ENCODE measurements around the gene THUMPD1. TPM values are rescaled to one million over a fixed set of nuclear protein-coding genes. Genes with fewer than 3 reads are reported as not detected.
A peak's percentile ranks its signal among the peaks of the same experiment; 100 is the strongest.

The THUMPD1 gene
- total RNA-seq = 100 to 1,000 TPM in 1 of 4 donors, 10 to 100 TPM in 3; 76.7 to 107 (median 82.1) TPM

- intact Hi-C loops (cut with DNase I) = no loop called here
- no peaks in the 10 kb centered on the region for H3K27me3 ChIP-seq
- DNase-seq = peak; percentile 93 to 96
- H3K4me3 ChIP-seq (replicated peaks in 1 of 3) = peak within 1 kb of the TSS; percentile 69 to 97 (median 77)
- peak in 2 of 6 experiments; percentile 10 to 28 for TF ChIP-seq CTCF (IDR thresholded peaks at IDR 0.05)
- peak in 1 of 2 donors; percentile 76 for TF ChIP-seq POLR2A (IDR thresholded peaks at IDR 0.05)
- H3K9me3 ChIP-seq = no peaks in the 10 kb centered on the region
- H3K4me1 ChIP-seq = peaks cover 9 to 22% of the 10 kb centered on the region in 2 donors
- H3K27ac ChIP-seq = peak within 1 kb of the TSS; percentile 91 to 95 (median 91)
- WGBS, 2 donors = 8 to 19% methylated on average over 5 to 17 of the region's 42 CpGs
- H3K36me3 ChIP-seq = peaks cover 5 to 9% of the 10 kb centered on the region in 2 donors
Measured at GRCh38 chr16:20741554-20742285, at the start of gene THUMPD1. Gene THUMPD1, minus strand, starts transcription at chr16:20741818. Its CDS starts 79 bp downstream, at chr16:20741739.

- Histone ChIP-seq H3K36me3 (no peaks in the 10 kb centered on the region), H3K27me3 (no peaks in the 10 kb centered on the region), H3K27ac (no peak overlapping the region), H3K4me3 (replicated peaks in 1 of 3) (no peak overlapping the region), H3K4me1 (no peaks in the 10 kb centered on the region), H3K9me3 (no peaks in the 10 kb centered on the region)
- TF ChIP-seq CTCF (IDR thresholded peaks at IDR 0.05) (no peak), POLR2A (IDR thresholded peaks at IDR 0.05) (no peak)
- intact Hi-C loops (cut with DNase I) = no loop called here
- no peak for DNase-seq
Measured at GRCh38 chr16:20789130-20789529, 47.5 kb upstream of the THUMPD1 start.

GRCh38 chr16:20784204-20784603, 42.6 kb upstream of the THUMPD1 start:
- intact Hi-C loops (cut with DNase I) = no loop called here
- Histone ChIP-seq H3K9me3 (no peaks in the 10 kb centered on the region), H3K4me1 (no peaks in the 10 kb centered on the region), H3K36me3 (no peaks in the 10 kb centered on the region), H3K27me3 (no peaks in the 10 kb centered on the region), H3K4me3 (replicated peaks in 1 of 3) (no peak overlapping the region), H3K27ac (no peak overlapping the region)
- TF ChIP-seq POLR2A (IDR thresholded peaks at IDR 0.05) (no peak), CTCF (IDR thresholded peaks at IDR 0.05) (no peak)
- no peak for DNase-seq

GRCh38 chr16:20782470-20782869, 40.9 kb upstream of the THUMPD1 start:
- Histone ChIP-seq H3K4me1 (no peaks in the 10 kb centered on the region), H3K27ac (no peak overlapping the region), H3K9me3 (no peaks in the 10 kb centered on the region), H3K27me3 (no peaks in the 10 kb centered on the region), H3K4me3 (replicated peaks in 1 of 3) (no peak overlapping the region), H3K36me3 (no peaks in the 10 kb centered on the region)
- no peak for TF ChIP-seq CTCF (IDR thresholded peaks at IDR 0.05)
- no peak for TF ChIP-seq POLR2A (IDR thresholded peaks at IDR 0.05)
- intact Hi-C loops (cut with DNase I) = no loop called here
- 92 to 93% methylated on average over 2 of the region's 2 CpGs for WGBS, 2 donors
- DNase-seq = no peak

GRCh38 chr16:20781697-20782096, 40.1 kb upstream of the THUMPD1 start:
- DNase-seq = no peak
- H3K36me3 ChIP-seq = no peaks in the 10 kb centered on the region
- intact Hi-C loops (cut with DNase I) = no loop called here
- H3K4me3 ChIP-seq (replicated peaks in 1 of 3) = no peak overlapping the region
- TF ChIP-seq POLR2A (IDR thresholded peaks at IDR 0.05) (no peak), CTCF (IDR thresholded peaks at IDR 0.05) (no peak)
- H3K4me1 ChIP-seq = no peaks in the 10 kb centered on the region
- H3K27ac ChIP-seq = no peak overlapping the region
- no peaks in the 10 kb centered on the region for H3K27me3 ChIP-seq
- WGBS, 2 donors = 88 to 97% methylated on average over 1 of the region's 1 CpG
- H3K9me3 ChIP-seq = no peaks in the 10 kb centered on the region

All from thyroid gland (tissue), 4 donors.